Measurements from ENCODE around the gene CASQ2. TPM values are rescaled to one million over a fixed set of nuclear protein-coding genes. Genes with fewer than 3 reads are reported as not detected.

Gene CASQ2
- total RNA-seq (2022; extraction: Qiagen RNA extraction; ENCODE audit: low read depth), result not detected in 5 replicates

DNA sequence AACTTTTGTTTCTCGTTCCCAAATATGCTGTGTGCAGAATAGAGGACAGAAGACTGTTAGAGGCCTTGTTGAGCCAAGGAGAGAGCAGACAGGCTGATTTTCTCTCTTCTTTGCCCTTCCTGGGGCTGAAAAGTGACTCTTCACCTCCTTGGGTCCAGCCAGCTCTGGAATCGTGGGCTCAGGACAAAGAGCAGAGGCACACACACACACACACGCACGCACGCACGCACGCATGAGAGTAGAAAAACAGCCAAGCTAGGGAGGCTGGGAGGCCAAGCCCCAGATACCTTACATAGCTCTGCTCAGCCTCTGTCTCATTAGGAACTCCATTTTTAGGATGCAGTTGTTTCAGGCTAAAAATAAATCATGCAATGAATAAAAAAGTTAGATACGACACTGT, at the start of gene CASQ2:
Gene CASQ2, minus strand, starts transcription at position 166 of the 400 bp plus-strand sequence. CDS start 173 bp downstream, outside the sequence.

Other genes starting within 250 kb of the CASQ2 start
- 16.3 to 21.8 TPM (median 20.2 TPM) in 5 replicates for gene VANGL1, start 126.7 kb downstream of the CASQ2 start, total RNA-seq (2022; extraction: Qiagen RNA extraction; ENCODE audit: low read depth)
- not detected in 5 replicates for gene NHLH2, start 72.4 kb upstream of the CASQ2 start, total RNA-seq (2022; extraction: Qiagen RNA extraction; ENCODE audit: low read depth)
- 0.49 to 0.73 TPM (median 0.61 TPM) in 5 replicates for gene SLC22A15, start 207.8 kb upstream of the CASQ2 start, total RNA-seq (2022; extraction: Qiagen RNA extraction; ENCODE audit: low read depth)

Measured in A549 treated with CpdA at 1 μM for 4 hours (cell line).